ENCODE results near the gene CHL1. TPM values are rescaled to one million over a fixed set of nuclear protein-coding genes. Genes with fewer than 3 reads are reported as not detected.
A peak's percentile ranks its signal among the peaks of the same experiment; 100 is the strongest.

CHL1 gene
- total RNA-seq, 1 donor: 3.6 TPM

DNA sequence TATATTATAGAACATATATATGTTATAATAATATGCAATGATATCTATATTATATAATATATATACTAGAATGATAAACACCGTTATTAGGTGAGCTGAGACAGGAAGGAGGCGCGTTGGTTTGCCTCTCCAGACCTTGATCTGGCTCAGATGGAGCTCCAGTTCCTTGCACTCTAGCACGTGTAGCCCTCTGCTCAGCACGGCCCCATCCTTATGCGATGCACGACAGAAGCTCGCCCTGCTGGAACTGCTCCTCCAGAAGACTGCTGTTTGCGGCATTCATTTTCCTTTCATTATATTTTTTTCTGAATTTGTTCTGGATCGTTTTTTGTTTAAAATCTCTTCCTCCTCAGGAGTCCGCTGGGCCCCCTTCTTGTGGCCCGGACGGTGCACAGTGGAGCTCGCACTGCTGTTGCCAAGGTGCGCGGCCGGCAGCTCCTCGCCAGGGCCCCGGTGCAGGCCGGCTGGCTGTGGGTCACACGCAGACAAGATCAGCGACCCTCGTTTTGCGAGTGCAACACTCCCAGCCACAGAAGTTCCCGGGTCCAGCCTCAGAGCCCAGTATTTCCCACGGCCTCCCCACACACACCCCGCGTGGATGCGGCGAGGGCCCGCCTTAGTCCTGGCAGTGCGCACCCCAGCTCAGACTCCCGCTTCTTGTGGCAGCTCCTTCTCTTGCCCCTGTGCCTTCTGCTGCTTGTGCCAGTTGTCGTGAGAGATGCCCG is 112.2 kb downstream of the CHL1 start:
- Histone ChIP-seq H3K27me3 (ENCODE audit: insufficient read depth, low read length) (no peaks in the 10 kb centered on the region), H3K4me1 (ENCODE audit: insufficient read depth, low read length) (no peaks in the 10 kb centered on the region), H3K27ac (ENCODE audit: low read depth, low read length) (no peak overlapping the region), H2AFZ (ENCODE audit: low read length) (no peak overlapping the region), H3K79me2 (ENCODE audit: insufficient read depth, low read length) (no peaks in the 10 kb centered on the region), H3K4me3 (ENCODE audit: insufficient read depth, low read length) (no peak overlapping the region), H4K20me1 (ENCODE audit: insufficient read depth, low read length) (no peaks in the 10 kb centered on the region), H3K9me3 (ENCODE audit: low read depth, low read length) (no peaks in the 10 kb centered on the region), H3K36me3 (ENCODE audit: insufficient read depth, low read length) (no peaks in the 10 kb centered on the region), H3K4me2 (ENCODE audit: insufficient read depth, low read length) (no peak overlapping the region)
- TF ChIP-seq, protein P1, sequence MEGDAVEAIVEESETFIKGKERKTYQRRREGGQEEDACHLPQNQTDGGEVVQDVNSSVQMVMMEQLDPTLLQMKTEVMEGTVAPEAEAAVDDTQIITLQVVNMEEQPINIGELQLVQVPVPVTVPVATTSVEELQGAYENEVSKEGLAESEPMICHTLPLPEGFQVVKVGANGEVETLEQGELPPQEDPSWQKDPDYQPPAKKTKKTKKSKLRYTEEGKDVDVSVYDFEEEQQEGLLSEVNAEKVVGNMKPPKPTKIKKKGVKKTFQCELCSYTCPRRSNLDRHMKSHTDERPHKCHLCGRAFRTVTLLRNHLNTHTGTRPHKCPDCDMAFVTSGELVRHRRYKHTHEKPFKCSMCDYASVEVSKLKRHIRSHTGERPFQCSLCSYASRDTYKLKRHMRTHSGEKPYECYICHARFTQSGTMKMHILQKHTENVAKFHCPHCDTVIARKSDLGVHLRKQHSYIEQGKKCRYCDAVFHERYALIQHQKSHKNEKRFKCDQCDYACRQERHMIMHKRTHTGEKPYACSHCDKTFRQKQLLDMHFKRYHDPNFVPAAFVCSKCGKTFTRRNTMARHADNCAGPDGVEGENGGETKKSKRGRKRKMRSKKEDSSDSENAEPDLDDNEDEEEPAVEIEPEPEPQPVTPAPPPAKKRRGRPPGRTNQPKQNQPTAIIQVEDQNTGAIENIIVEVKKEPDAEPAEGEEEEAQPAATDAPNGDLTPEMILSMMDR (IDR thresholded peaks at IDR 0.05; ENCODE audit: extremely low read depth, low read depth, low read length): no peak
- peak; percentile 31 for DNase-seq (ENCODE audit: insufficient read length, low spot score, missing footprints)

DNA sequence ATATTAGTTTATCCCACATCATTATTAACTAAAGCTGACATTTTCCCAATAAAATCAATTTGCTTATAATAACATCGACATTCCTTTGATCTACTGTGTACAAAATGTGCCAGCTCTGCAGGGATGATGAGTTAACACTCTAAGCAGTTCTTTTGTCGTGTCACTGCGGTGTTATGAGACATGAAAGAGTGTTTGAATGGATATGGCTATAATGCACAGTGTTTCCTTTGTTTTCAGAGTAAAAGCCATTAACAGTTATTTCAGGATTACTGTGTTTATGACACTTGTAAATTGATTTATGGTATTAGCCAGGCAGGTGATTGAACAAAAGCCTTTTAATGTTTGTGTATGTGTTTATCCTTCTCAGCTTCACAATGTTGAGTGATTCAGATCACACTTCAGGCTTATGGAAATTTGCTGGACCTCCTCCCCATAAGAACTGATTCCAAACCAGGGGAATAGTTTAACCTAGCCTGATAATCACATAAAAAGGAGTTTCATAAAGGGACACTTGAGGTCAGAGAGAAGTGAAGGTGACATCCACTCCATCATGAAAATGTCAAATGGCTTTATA is 115.7 kb downstream of the CHL1 start:
- H2AFZ ChIP-seq (ENCODE audit: low read length): no peak overlapping the region
- H3K27ac ChIP-seq (ENCODE audit: low read depth, low read length): no peak overlapping the region
- H3K4me3 ChIP-seq (ENCODE audit: insufficient read depth, low read length): no peak overlapping the region
- no peaks in the 10 kb centered on the region for H4K20me1 ChIP-seq (ENCODE audit: insufficient read depth, low read length)
- TF ChIP-seq, protein P1 (IDR thresholded peaks at IDR 0.05; ENCODE audit: extremely low read depth, low read depth, low read length): no peak
- no peaks in the 10 kb centered on the region for H3K9me3 ChIP-seq (ENCODE audit: low read depth, low read length)
- no peaks in the 10 kb centered on the region for H3K79me2 ChIP-seq (ENCODE audit: insufficient read depth, low read length)
- H3K4me1 ChIP-seq (ENCODE audit: insufficient read depth, low read length): no peaks in the 10 kb centered on the region
- no peaks in the 10 kb centered on the region for H3K27me3 ChIP-seq (ENCODE audit: insufficient read depth, low read length)
- no peak for DNase-seq (ENCODE audit: insufficient read length, low spot score, missing footprints)
- no peaks in the 10 kb centered on the region for H3K36me3 ChIP-seq (ENCODE audit: insufficient read depth, low read length)
- no peak overlapping the region for H3K4me2 ChIP-seq (ENCODE audit: insufficient read depth, low read length)

DNA sequence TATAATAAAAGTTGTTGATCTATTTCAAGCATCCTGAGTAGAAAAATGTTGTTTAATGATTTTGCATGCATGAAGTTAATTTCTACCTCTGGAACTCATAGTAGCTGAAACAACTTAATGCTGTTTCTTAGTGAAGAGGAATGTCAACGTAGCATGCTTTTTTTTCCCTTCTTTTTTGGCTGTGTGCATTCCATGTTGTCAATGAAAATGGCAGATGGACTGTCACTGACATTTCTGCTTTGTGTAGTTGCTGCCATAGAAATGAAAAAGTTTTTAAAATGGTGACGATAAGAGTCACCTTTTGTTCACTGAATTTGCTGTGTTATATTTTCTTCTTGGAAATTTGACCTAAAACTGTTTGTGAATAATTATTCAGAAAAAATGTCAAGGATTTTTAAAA is 116.3 kb downstream of the CHL1 start:
- Histone ChIP-seq H3K4me1 (ENCODE audit: insufficient read depth, low read length) (no peaks in the 10 kb centered on the region), H3K27ac (ENCODE audit: low read depth, low read length) (no peak overlapping the region), H3K9me3 (ENCODE audit: low read depth, low read length) (no peaks in the 10 kb centered on the region), H3K36me3 (ENCODE audit: insufficient read depth, low read length) (no peaks in the 10 kb centered on the region), H2AFZ (ENCODE audit: low read length) (no peak overlapping the region), H3K4me3 (ENCODE audit: insufficient read depth, low read length) (no peak overlapping the region), H3K4me2 (ENCODE audit: insufficient read depth, low read length) (no peak overlapping the region), H4K20me1 (ENCODE audit: insufficient read depth, low read length) (no peaks in the 10 kb centered on the region), H3K27me3 (ENCODE audit: insufficient read depth, low read length) (no peaks in the 10 kb centered on the region), H3K79me2 (ENCODE audit: insufficient read depth, low read length) (no peaks in the 10 kb centered on the region)
- DNase-seq (ENCODE audit: insufficient read length, low spot score, missing footprints): no peak
- TF ChIP-seq, protein P1 (IDR thresholded peaks at IDR 0.05; ENCODE audit: extremely low read depth, low read depth, low read length): no peak

DNA sequence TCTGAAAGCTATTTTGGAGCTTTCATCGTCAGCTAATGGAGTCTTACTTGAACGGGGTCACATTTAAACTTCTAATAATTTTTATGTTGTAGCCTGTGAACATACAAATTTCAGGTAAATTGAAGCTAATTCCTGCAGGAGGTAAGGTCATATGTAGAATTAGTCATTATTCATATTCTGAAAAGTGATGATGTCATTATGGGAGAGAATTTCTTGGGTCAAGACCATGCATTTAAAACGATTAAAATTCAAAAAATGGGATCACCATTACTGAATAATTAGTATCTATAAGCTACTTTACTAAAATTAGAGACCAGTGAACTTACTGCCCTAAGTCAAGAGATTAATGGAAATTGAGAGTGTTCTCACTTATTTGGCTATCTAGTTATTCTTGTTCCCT is 120.4 kb downstream of the CHL1 start:
- Histone ChIP-seq H3K4me2 (ENCODE audit: insufficient read depth, low read length) (no peak overlapping the region), H3K4me3 (ENCODE audit: insufficient read depth, low read length) (no peak overlapping the region), H3K9me3 (ENCODE audit: low read depth, low read length) (no peaks in the 10 kb centered on the region), H4K20me1 (ENCODE audit: insufficient read depth, low read length) (no peaks in the 10 kb centered on the region), H3K4me1 (ENCODE audit: insufficient read depth, low read length) (no peaks in the 10 kb centered on the region), H3K27me3 (ENCODE audit: insufficient read depth, low read length) (no peaks in the 10 kb centered on the region), H2AFZ (ENCODE audit: low read length) (no peak overlapping the region), H3K27ac (ENCODE audit: low read depth, low read length) (no peak overlapping the region), H3K36me3 (ENCODE audit: insufficient read depth, low read length) (no peaks in the 10 kb centered on the region), H3K79me2 (ENCODE audit: insufficient read depth, low read length) (no peaks in the 10 kb centered on the region)
- no peak for DNase-seq (ENCODE audit: insufficient read length, low spot score, missing footprints)
- TF ChIP-seq, protein P1 (IDR thresholded peaks at IDR 0.05; ENCODE audit: extremely low read depth, low read depth, low read length): no peak
